Amniotic epithelial cell (primary cell): ENCODE data around the gene GADD45A.
"Not testable (repeated sequence)": the region's sequence is repeated elsewhere in the genome, so short reads cannot be mapped to it uniquely, and the experiment has no call there.

Experiments used
- DNase-seq: peaks from one replicate; pipeline ENCODE4 v3.0.0-alpha.2; 2010; ENCODE audit warnings: low read depth

Gene GADD45A

GRCh38 chr1:67685067-67685557, at the start of gene GADD45A:
Gene GADD45A, plus strand, starts transcription at chr1:67685201. Its CDS starts 294 bp downstream, at chr1:67685495.
- peak; percentile 100 for DNase-seq

GRCh38 chr1:67636146-67636545, 48.9 kb upstream of the GADD45A start:
- DNase-seq = no peak

GRCh38 chr1:67639361-67639760, 45.6 kb upstream of the GADD45A start:
- no peak for DNase-seq

GRCh38 chr1:67642629-67643028, 42.4 kb upstream of the GADD45A start:
- no peak for DNase-seq

- no peak for DNase-seq
Observed at GRCh38 chr1:67644566-67644965, 40.4 kb upstream of the GADD45A start.

GRCh38 chr1:67645495-67646144, 39.4 kb upstream of the GADD45A start:
- no peak for DNase-seq

- peak; percentile 47 for DNase-seq
Observed at GRCh38 chr1:67646145-67647035, 38.6 kb upstream of the GADD45A start.

GRCh38 chr1:67647036-67647798, 37.8 kb upstream of the GADD45A start:
- DNase-seq = peak; percentile 48

GRCh38 chr1:67647814-67648358, 37.1 kb upstream of the GADD45A start:
- DNase-seq = no peak

GRCh38 chr1:67648582-67649326, 36.2 kb upstream of the GADD45A start:
- no peak for DNase-seq

GRCh38 chr1:67650061-67650460, 34.9 kb upstream of the GADD45A start:
- DNase-seq = no peak

GRCh38 chr1:67651031-67651430, 34.0 kb upstream of the GADD45A start:
- DNase-seq = no peak

- DNase-seq = peak; percentile 97
Observed at GRCh38 chr1:67652800-67653199, 32.2 kb upstream of the GADD45A start.

GRCh38 chr1:67653304-67653703, 31.7 kb upstream of the GADD45A start:
- no peak for DNase-seq

- DNase-seq = no peak
Observed at GRCh38 chr1:67655581-67655980, 29.4 kb upstream of the GADD45A start.

- not testable (repeated sequence) for DNase-seq
Observed at GRCh38 chr1:67657152-67657551, 27.8 kb upstream of the GADD45A start.

- no peak for DNase-seq
Observed at GRCh38 chr1:67659229-67659628, 25.8 kb upstream of the GADD45A start.

- DNase-seq = no peak
Observed at GRCh38 chr1:67662884-67663283, 22.1 kb upstream of the GADD45A start.

- no peak for DNase-seq
Observed at GRCh38 chr1:67664048-67664447, 21.0 kb upstream of the GADD45A start.

GRCh38 chr1:67665307-67665706, 19.7 kb upstream of the GADD45A start:
- DNase-seq = not testable (repeated sequence)

- no peak for DNase-seq
Observed at GRCh38 chr1:67666636-67667035, 18.4 kb upstream of the GADD45A start.
